Memory B cell (primary cell): Measurements from ENCODE around the gene DOK4.
A peak's percentile ranks its signal among the peaks of the same experiment; 100 is the strongest.
"Not testable (repeated sequence)": the region's sequence is repeated elsewhere in the genome, so short reads cannot be mapped to it uniquely, and the experiment has no call there.

ENCODE experiments used
- ATAC-seq: fragments of 150-1000 bp; cut with Tn5 transposase; 2 replicates; pipeline ENCODE4 v1.10.0; 2021; ENCODE audit warnings: low read depth, mild to moderate bottlenecking, moderate library complexity
- DNase-seq, 2 donors: peaks; one replicate each; pipeline ENCODE4 v3.0.0; 2022; ENCODE audit warnings: low spot score in 2 of 2
- H3K27ac Mint-ChIP-seq: one replicate; pipeline ENCODE4 v1.8.0; 2022; ENCODE audit warnings: mild to moderate bottlenecking, moderate library complexity, mixed read lengths
- H3K27me3 Mint-ChIP-seq: one replicate; pipeline ENCODE4 v1.8.0; 2022; ENCODE audit warnings: mixed read lengths
- H3K36me3 Mint-ChIP-seq: one replicate; pipeline ENCODE4 v1.8.0; 2022; ENCODE audit warnings: mild to moderate bottlenecking, mixed read lengths
- H3K4me1 Mint-ChIP-seq: one replicate; pipeline ENCODE4 v1.8.0; 2022; ENCODE audit warnings: mixed read lengths
- H3K4me3 Mint-ChIP-seq: one replicate; pipeline ENCODE4 v1.8.0; 2022; ENCODE audit warnings: mild to moderate bottlenecking, moderate library complexity, mixed read lengths
- H3K9me3 Mint-ChIP-seq: one replicate; pipeline ENCODE4 v1.8.0; 2022; ENCODE audit warnings: mixed read lengths

Gene DOK4

GRCh38 chr16:57446531-57447185, 39.6 kb downstream of the DOK4 start:
- ATAC-seq, result peak; percentile 20
- H3K36me3 Mint-ChIP-seq, result peaks cover 3% of the 10 kb centered on the region
- H3K9me3 Mint-ChIP-seq, result no peaks in the 10 kb centered on the region
- no peaks in the 10 kb centered on the region for H3K27me3 Mint-ChIP-seq
- peak overlapping the region; percentile 92 for H3K4me3 Mint-ChIP-seq
- peaks cover 11% of the 10 kb centered on the region for H3K4me1 Mint-ChIP-seq
- H3K27ac Mint-ChIP-seq, result peak overlapping the region; percentile 96
- DNase-seq, result peak in 1 of 2 donors; percentile 9

GRCh38 chr16:57445510-57445909, 40.8 kb downstream of the DOK4 start:
- H3K36me3 Mint-ChIP-seq, result peaks cover 4% of the 10 kb centered on the region
- H3K9me3 Mint-ChIP-seq, result peaks cover 2% of the 10 kb centered on the region
- H3K27me3 Mint-ChIP-seq, result no peaks in the 10 kb centered on the region
- ATAC-seq (no peak), DNase-seq (no peak)
- no peak overlapping the region for H3K4me3 Mint-ChIP-seq
- H3K4me1 Mint-ChIP-seq, result peaks cover 8% of the 10 kb centered on the region
- no peak overlapping the region for H3K27ac Mint-ChIP-seq

GRCh38 chr16:57444711-57445110, 41.6 kb downstream of the DOK4 start:
- no peak for ATAC-seq
- Mint-ChIP-seq H3K4me1 (peaks cover 8% of the 10 kb centered on the region), H3K27me3 (no peaks in the 10 kb centered on the region), H3K4me3 (no peak overlapping the region), H3K9me3 (peaks cover 2% of the 10 kb centered on the region), H3K36me3 (peaks cover 12% of the 10 kb centered on the region), H3K27ac (no peak overlapping the region)
- DNase-seq, result no peak

GRCh38 chr16:57440551-57440950, 45.7 kb downstream of the DOK4 start:
- H3K4me3 Mint-ChIP-seq, DNase-seq, H3K4me1 Mint-ChIP-seq, ATAC-seq, H3K27ac Mint-ChIP-seq, H3K9me3 Mint-ChIP-seq, H3K27me3 Mint-ChIP-seq: not testable (repeated sequence)
- H3K36me3 Mint-ChIP-seq, result peaks cover 26% of the 10 kb centered on the region

GRCh38 chr16:57439947-57440346, 46.3 kb downstream of the DOK4 start:
- not testable (repeated sequence) for DNase-seq, H3K9me3 Mint-ChIP-seq, ATAC-seq, H3K4me1 Mint-ChIP-seq, H3K27me3 Mint-ChIP-seq, H3K4me3 Mint-ChIP-seq, H3K27ac Mint-ChIP-seq
- peaks cover 28% of the 10 kb centered on the region for H3K36me3 Mint-ChIP-seq

GRCh38 chr16:57435838-57436237, 50.5 kb downstream of the DOK4 start:
- H3K4me3 Mint-ChIP-seq, result no peak overlapping the region
- H3K27me3 Mint-ChIP-seq, result no peaks in the 10 kb centered on the region
- no peak overlapping the region for H3K27ac Mint-ChIP-seq
- DNase-seq, result no peak
- H3K4me1 Mint-ChIP-seq, result no peaks in the 10 kb centered on the region
- peaks cover 2% of the 10 kb centered on the region for H3K9me3 Mint-ChIP-seq
- no peak for ATAC-seq
- H3K36me3 Mint-ChIP-seq, result peaks cover 47% of the 10 kb centered on the region

GRCh38 chr16:57434003-57434402, 52.3 kb downstream of the DOK4 start:
- Mint-ChIP-seq H3K36me3 (peaks cover 41% of the 10 kb centered on the region), H3K27me3 (no peaks in the 10 kb centered on the region), H3K4me3 (no peak overlapping the region), H3K9me3 (no peaks in the 10 kb centered on the region), H3K27ac (peak overlapping the region; percentile 47), H3K4me1 (no peaks in the 10 kb centered on the region)
- ATAC-seq (no peak), DNase-seq (no peak)

GRCh38 chr16:57432989-57433388, 53.3 kb downstream of the DOK4 start:
- H3K9me3 Mint-ChIP-seq, result no peaks in the 10 kb centered on the region
- no peak overlapping the region for H3K27ac Mint-ChIP-seq
- peaks cover 44% of the 10 kb centered on the region for H3K36me3 Mint-ChIP-seq
- H3K27me3 Mint-ChIP-seq, result no peaks in the 10 kb centered on the region
- no peak for DNase-seq
- no peak overlapping the region for H3K4me3 Mint-ChIP-seq
- H3K4me1 Mint-ChIP-seq, result no peaks in the 10 kb centered on the region
- no peak for ATAC-seq

GRCh38 chr16:57432505-57432904, 53.8 kb downstream of the DOK4 start:
- H3K27ac Mint-ChIP-seq, result no peak overlapping the region
- no peak for DNase-seq

GRCh38 chr16:57430955-57431354, 55.3 kb downstream of the DOK4 start:
- no peak overlapping the region for H3K4me3 Mint-ChIP-seq
- DNase-seq (no peak), ATAC-seq (no peak)
- no peaks in the 10 kb centered on the region for H3K27me3 Mint-ChIP-seq
- no peak overlapping the region for H3K27ac Mint-ChIP-seq
- H3K36me3 Mint-ChIP-seq, result peaks cover 50% of the 10 kb centered on the region
- H3K9me3 Mint-ChIP-seq, result no peaks in the 10 kb centered on the region
- H3K4me1 Mint-ChIP-seq, result no peaks in the 10 kb centered on the region

More at GRCh38 chr16:57432505-57432904, 53.8 kb downstream of the DOK4 start:
- H3K9me3 Mint-ChIP-seq, result no peaks in the 10 kb centered on the region
- H3K4me3 Mint-ChIP-seq, result no peak overlapping the region
- no peaks in the 10 kb centered on the region for H3K27me3 Mint-ChIP-seq
- no peaks in the 10 kb centered on the region for H3K4me1 Mint-ChIP-seq
- H3K36me3 Mint-ChIP-seq, result peaks cover 48% of the 10 kb centered on the region
- no peak for ATAC-seq

GRCh38 chr16:57427824-57428223, 58.5 kb downstream of the DOK4 start:
- Mint-ChIP-seq H3K27ac (no peak overlapping the region), H3K4me3 (no peak overlapping the region), H3K36me3 (peaks cover 36% of the 10 kb centered on the region), H3K27me3 (no peaks in the 10 kb centered on the region), H3K4me1 (no peaks in the 10 kb centered on the region), H3K9me3 (no peaks in the 10 kb centered on the region)
- DNase-seq (no peak), ATAC-seq (no peak)

GRCh38 chr16:57427307-57427706, 59.0 kb downstream of the DOK4 start:
- H3K36me3 Mint-ChIP-seq, result peaks cover 35% of the 10 kb centered on the region
- H3K4me3 Mint-ChIP-seq, result no peak overlapping the region
- H3K9me3 Mint-ChIP-seq, result no peaks in the 10 kb centered on the region
- H3K27me3 Mint-ChIP-seq, result no peaks in the 10 kb centered on the region
- DNase-seq, result no peak
- no peak for ATAC-seq
- H3K27ac Mint-ChIP-seq, result no peak overlapping the region
- H3K4me1 Mint-ChIP-seq, result peaks cover 2% of the 10 kb centered on the region

GRCh38 chr16:57426356-57426755, 59.9 kb downstream of the DOK4 start:
- Mint-ChIP-seq H3K4me3 (no peak overlapping the region), H3K27ac (no peak overlapping the region), H3K36me3 (peaks cover 32% of the 10 kb centered on the region), H3K27me3 (no peaks in the 10 kb centered on the region), H3K9me3 (no peaks in the 10 kb centered on the region), H3K4me1 (peaks cover 3% of the 10 kb centered on the region)
- no peak for DNase-seq
- ATAC-seq, result no peak

GRCh38 chr16:57424583-57424982, 61.7 kb downstream of the DOK4 start:
- no peak overlapping the region for H3K27ac Mint-ChIP-seq
- H3K27me3 Mint-ChIP-seq, result no peaks in the 10 kb centered on the region
- peaks cover 4% of the 10 kb centered on the region for H3K4me1 Mint-ChIP-seq
- H3K4me3 Mint-ChIP-seq, result no peak overlapping the region
- H3K36me3 Mint-ChIP-seq, result peaks cover 18% of the 10 kb centered on the region
- no peak for ATAC-seq
- H3K9me3 Mint-ChIP-seq, result no peaks in the 10 kb centered on the region
- no peak for DNase-seq

GRCh38 chr16:57423152-57423551, 63.1 kb downstream of the DOK4 start:
- no peak for ATAC-seq
- Mint-ChIP-seq H3K9me3 (no peaks in the 10 kb centered on the region), H3K27ac (no peak overlapping the region), H3K36me3 (peaks cover 8% of the 10 kb centered on the region), H3K4me1 (peaks cover 11% of the 10 kb centered on the region), H3K4me3 (no peak overlapping the region), H3K27me3 (no peaks in the 10 kb centered on the region)
- DNase-seq, result no peak
